ENCODE measurements around the gene MAN2B2.

Gene MAN2B2

DNA sequence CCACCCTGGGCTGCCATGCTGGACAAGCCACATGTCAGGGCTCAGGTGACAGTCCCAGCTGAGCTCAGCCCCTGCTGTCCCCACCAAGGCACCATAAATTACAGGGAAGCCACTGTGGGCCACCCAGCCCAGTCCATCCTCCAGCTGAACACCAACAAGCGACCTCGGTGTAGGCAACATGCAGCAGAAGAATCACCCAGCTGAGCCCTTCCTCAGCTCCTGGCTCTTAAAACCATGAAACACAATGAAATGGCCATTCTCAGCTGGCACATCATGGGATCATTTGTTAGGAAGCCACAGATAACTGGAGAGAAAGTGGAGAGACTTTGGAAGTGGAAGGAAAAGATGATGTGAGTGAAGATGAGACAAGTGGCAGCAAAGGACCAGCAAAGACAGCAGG, 23.3 kb upstream of the MAN2B2 start:
- no peaks in the 10 kb centered on the region for H3K9me3 ChIP-seq (ENCODE audit: control insufficient read depth, insufficient read depth, low read length)
- H3K4me1 ChIP-seq (ENCODE audit: insufficient read depth, low read length): no peaks in the 10 kb centered on the region

DNA sequence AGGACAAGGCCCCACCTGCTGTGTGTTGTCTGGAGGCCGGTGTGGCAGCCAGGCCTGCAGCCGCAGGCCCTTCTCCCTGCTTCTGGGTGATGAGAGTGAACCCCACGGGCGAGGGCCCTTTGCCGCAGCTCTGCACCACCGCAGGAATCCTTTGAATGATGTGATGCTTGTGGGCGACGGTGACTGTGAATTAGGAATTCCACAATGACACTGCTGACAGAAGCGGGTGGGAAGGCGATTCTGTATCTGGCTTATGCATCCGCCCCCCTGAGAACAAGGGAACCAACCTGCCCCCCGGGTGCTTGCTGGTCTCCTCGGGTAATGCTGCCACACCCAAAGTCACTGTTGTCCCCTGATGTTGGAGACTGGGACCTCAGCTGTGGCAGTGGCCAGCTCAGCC, 19.5 kb upstream of the MAN2B2 start:
- Histone ChIP-seq H3K4me1 (ENCODE audit: insufficient read depth, low read length) (no peaks in the 10 kb centered on the region), H3K9me3 (ENCODE audit: control insufficient read depth, insufficient read depth, low read length) (no peaks in the 10 kb centered on the region), H3K9ac (ENCODE audit: low read depth, low read length) (no peak overlapping the region), H3K36me3 (ENCODE audit: insufficient read depth, low read length) (no peaks in the 10 kb centered on the region)

More for the DNA sequence above, 23.3 kb upstream of the MAN2B2 start:
- Histone ChIP-seq H3K36me3 (ENCODE audit: insufficient read depth, low read length) (no peaks in the 10 kb centered on the region), H3K9ac (ENCODE audit: low read depth, low read length) (no peak overlapping the region)

- Histone ChIP-seq H3K36me3 (ENCODE audit: insufficient read depth, low read length) (no peaks in the 10 kb centered on the region), H3K9me3 (ENCODE audit: control insufficient read depth, insufficient read depth, low read length) (no peaks in the 10 kb centered on the region), H3K4me1 (ENCODE audit: insufficient read depth, low read length) (0 out of 2 replicates have a peak, but pooled peaks cover under 1% of the 10 kb centered on the region), H3K9ac (ENCODE audit: low read depth, low read length) (no peak overlapping the region)
Observed at GRCh38 chr4:6556263-6556662, 18.7 kb upstream of the MAN2B2 start.

DNA sequence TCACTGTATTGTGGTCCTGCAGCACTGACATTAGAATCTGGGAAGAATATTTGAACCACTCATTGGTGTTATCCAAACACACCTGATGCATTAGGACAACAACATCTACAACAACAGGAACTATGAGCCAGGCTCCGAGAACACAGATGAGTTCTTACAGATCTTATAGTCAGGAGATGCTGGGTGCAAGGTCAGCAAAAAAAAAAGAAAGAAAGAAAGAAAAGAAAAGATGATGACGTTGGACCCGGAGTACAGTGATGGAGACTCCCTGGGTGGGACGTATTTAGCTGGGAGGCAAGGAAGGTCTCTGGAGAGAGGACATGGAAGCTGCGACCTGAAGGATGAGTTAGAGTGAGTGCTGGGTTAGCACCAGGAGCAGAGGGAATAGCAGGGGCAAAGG, 17.8 kb upstream of the MAN2B2 start:
- no peaks in the 10 kb centered on the region for H3K36me3 ChIP-seq (ENCODE audit: insufficient read depth, low read length)
- H3K4me1 ChIP-seq (ENCODE audit: insufficient read depth, low read length): peaks cover 7% of the 10 kb centered on the region; the same call in 1 of the 2 replicates
- H3K9ac ChIP-seq (ENCODE audit: low read depth, low read length): no peak overlapping the region
- H3K9me3 ChIP-seq (ENCODE audit: control insufficient read depth, insufficient read depth, low read length): no peaks in the 10 kb centered on the region

DNA sequence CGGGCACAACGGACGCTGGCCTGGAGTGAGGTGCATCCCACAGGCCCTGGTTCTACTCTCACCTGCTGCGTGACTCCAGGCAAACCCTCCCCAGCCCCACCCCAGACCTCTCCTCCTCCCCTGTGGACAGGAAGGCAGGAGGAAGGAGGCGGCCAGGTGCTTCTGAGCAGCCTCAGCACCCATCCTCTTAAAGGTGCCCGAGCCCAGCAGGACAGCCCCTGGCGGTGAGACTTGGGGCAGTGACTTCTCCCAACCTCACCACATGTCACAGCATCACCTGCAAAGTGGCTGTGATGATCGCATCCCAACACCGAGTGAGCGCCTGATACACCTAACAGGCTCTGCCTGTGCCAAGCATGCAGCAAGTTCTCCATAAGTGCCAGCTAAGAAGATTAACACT, 17.1 kb upstream of the MAN2B2 start:
- peaks cover 7% of the 10 kb centered on the region; the same call in 1 of the 2 replicates for H3K4me1 ChIP-seq (ENCODE audit: insufficient read depth, low read length)
- no peak overlapping the region for H3K9ac ChIP-seq (ENCODE audit: low read depth, low read length)
- no peaks in the 10 kb centered on the region for H3K36me3 ChIP-seq (ENCODE audit: insufficient read depth, low read length)
- H3K9me3 ChIP-seq (ENCODE audit: control insufficient read depth, insufficient read depth, low read length): no peaks in the 10 kb centered on the region

- Histone ChIP-seq H3K4me1 (ENCODE audit: insufficient read depth, low read length) (peaks cover 7% of the 10 kb centered on the region; the same call in 1 of the 2 replicates), H3K9ac (ENCODE audit: low read depth, low read length) (no peak overlapping the region), H3K36me3 (ENCODE audit: insufficient read depth, low read length) (no peaks in the 10 kb centered on the region), H3K9me3 (ENCODE audit: control insufficient read depth, insufficient read depth, low read length) (no peaks in the 10 kb centered on the region)
Observed at GRCh38 chr4:6560416-6561172, 14.4 kb upstream of the MAN2B2 start.

DNA sequence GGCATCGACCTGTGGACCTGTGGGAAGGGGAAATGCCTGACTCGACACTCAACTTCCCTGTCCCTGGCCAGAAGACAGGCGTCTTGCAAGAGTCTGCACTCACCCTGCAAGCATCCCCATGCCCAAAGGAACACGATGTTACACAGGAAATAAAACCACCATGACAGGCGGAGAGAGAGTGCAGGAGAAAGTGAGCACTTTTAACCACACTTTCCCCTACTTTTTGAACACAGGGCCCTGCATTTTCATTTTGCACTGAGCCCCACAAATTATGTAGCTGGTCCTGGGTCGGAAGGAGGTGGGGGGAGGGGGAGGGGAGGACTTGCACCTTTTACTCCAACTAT, 13.8 kb upstream of the MAN2B2 start:
- no peaks in the 10 kb centered on the region for H3K36me3 ChIP-seq (ENCODE audit: insufficient read depth, low read length)
- H3K4me1 ChIP-seq (ENCODE audit: insufficient read depth, low read length): peaks cover 7% of the 10 kb centered on the region; the same call in 1 of the 2 replicates
- no peak overlapping the region for H3K9ac ChIP-seq (ENCODE audit: low read depth, low read length)
- H3K9me3 ChIP-seq (ENCODE audit: control insufficient read depth, insufficient read depth, low read length): no peaks in the 10 kb centered on the region

DNA sequence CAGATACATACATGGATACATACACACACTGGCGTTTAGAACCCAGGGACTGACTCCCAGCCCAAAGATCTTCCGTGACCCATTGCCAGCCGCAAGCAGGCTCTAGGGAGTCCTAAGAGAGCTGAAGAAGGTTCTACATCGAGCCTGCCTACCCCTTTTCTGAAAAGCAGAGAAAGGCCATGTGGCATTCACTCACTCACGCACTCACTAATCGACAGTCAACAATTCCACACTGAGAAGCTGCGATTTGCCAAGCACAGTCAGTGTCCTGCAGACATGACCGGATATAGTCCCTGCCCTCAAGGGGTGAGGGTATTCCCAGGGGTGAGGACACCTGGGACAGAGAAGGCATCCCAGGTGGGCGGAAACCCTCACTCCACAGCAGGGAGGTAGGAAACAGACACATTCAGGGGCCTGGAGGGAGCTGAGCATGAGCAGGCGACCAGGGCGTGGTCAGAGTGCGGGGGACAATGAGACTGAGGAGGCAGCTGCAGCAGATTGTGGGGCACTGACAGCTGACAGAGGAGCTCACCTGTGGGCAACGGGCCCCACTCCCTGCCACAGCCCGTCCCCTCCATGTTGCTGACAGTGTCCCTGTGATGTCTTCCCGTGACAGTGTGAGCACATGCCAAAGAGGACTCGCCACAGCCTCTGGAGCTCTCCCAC, 13.2 kb upstream of the MAN2B2 start:
- Histone ChIP-seq H3K9ac (ENCODE audit: low read depth, low read length) (no peak overlapping the region), H3K9me3 (ENCODE audit: control insufficient read depth, insufficient read depth, low read length) (no peaks in the 10 kb centered on the region), H3K36me3 (ENCODE audit: insufficient read depth, low read length) (no peaks in the 10 kb centered on the region), H3K4me1 (ENCODE audit: insufficient read depth, low read length) (peaks cover 7% of the 10 kb centered on the region; the same call in 1 of the 2 replicates)

- Histone ChIP-seq H3K9me3 (ENCODE audit: control insufficient read depth, insufficient read depth, low read length) (no peaks in the 10 kb centered on the region), H3K36me3 (ENCODE audit: insufficient read depth, low read length) (no peaks in the 10 kb centered on the region), H3K9ac (ENCODE audit: low read depth, low read length) (peak overlapping the region; percentile 44; the same call in 1 of the 2 replicates), H3K4me1 (ENCODE audit: insufficient read depth, low read length) (peaks cover 7% of the 10 kb centered on the region; the same call in 1 of the 2 replicates)
Observed at GRCh38 chr4:6562931-6563901, 11.8 kb upstream of the MAN2B2 start.

GRCh38 chr4:6563935-6564645, 10.9 kb upstream of the MAN2B2 start:
- H3K36me3 ChIP-seq (ENCODE audit: insufficient read depth, low read length): no peaks in the 10 kb centered on the region
- H3K9ac ChIP-seq (ENCODE audit: low read depth, low read length): peak overlapping the region; percentile 23; the same call in 1 of the 2 replicates
- peaks cover 12% of the 10 kb centered on the region; the same call in 1 of the 2 replicates for H3K4me1 ChIP-seq (ENCODE audit: insufficient read depth, low read length)
- no peaks in the 10 kb centered on the region for H3K9me3 ChIP-seq (ENCODE audit: control insufficient read depth, insufficient read depth, low read length)

DNA sequence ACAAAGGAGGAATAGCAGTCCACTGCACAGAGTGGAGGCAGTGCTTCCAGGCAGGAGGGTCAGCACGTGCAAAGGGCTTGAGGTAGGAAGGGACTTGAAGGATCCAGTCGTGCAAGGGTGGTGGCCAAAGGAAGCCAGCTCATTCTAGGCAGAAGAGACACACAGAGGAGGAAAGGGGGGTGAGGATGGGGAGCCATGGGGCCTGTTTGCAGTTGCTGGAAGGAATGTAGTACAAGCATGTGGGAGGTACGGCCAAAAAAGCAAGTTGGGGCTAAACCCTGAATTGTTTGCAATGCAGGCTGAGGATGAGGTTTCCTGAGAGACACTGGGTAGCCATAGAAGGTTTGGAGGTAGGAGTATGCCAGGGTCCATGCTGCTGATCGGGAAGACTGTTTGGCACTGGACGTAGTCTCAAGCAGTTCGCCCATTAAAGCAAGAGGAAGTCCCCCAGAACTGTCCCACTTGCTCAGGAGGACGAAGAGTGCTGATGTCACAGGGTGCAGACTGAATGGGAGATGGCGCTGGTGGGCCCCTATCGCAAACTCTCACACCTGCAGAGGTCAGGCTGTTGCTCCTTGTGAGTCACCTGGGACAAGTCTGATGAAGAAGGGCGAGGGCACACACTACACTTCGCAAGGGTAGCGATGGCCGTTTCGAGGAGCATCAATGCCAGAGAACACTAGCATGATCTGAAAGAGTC, 9.1 kb upstream of the MAN2B2 start:
- Histone ChIP-seq H3K9me3 (ENCODE audit: control insufficient read depth, insufficient read depth, low read length) (no peaks in the 10 kb centered on the region), H3K4me1 (ENCODE audit: insufficient read depth, low read length) (peaks cover 13% of the 10 kb centered on the region; the same call in 1 of the 2 replicates), H3K36me3 (ENCODE audit: insufficient read depth, low read length) (no peaks in the 10 kb centered on the region), H3K9ac (ENCODE audit: low read depth, low read length) (no peak overlapping the region)

DNA sequence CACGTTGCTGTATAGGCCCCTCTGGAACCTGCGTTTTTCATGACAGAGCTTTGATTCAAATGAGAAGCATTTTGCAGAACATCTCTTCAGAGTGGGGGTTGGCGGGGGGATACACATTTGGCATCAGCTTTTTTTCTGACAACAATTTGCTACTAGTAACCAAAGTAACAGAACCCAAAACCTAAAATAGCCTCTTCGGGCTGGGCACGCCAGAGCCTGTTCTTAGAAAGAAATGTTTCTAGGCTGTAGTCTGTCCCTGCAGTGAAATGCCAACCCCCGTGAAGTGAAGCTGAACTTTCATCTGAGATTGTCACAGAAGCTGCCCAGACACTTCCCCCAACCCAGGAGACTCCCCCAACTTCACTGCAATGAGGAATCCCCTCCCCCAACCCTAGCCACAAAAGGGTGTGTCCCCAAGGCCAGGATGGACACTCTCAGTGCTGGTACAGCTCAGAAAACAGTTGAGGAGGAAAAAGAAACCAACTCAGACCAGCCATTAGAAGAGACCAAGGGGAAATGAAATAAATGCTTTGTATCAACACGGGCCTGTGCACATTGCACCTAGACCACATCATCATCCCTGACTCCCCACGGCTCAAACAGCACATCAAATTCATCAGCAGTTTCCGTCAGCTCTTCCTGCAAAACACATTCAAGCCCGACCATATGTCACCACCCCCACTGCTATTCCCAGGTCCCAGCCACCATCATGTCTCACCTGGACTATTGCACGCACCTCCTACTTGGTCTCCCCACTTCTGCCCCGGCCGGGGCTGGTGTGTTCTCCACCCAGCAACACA, 8.4 kb upstream of the MAN2B2 start:
- no peak overlapping the region for H3K9ac ChIP-seq (ENCODE audit: low read depth, low read length)
- no peaks in the 10 kb centered on the region for H3K36me3 ChIP-seq (ENCODE audit: insufficient read depth, low read length)
- H3K9me3 ChIP-seq (ENCODE audit: control insufficient read depth, insufficient read depth, low read length): no peaks in the 10 kb centered on the region
- peaks cover 10% of the 10 kb centered on the region; the same call in 1 of the 2 replicates for H3K4me1 ChIP-seq (ENCODE audit: insufficient read depth, low read length)

GRCh38 chr4:6567218-6567617, 7.8 kb upstream of the MAN2B2 start:
- no peak overlapping the region for H3K9ac ChIP-seq (ENCODE audit: low read depth, low read length)
- peaks cover 6% of the 10 kb centered on the region; the same call in 1 of the 2 replicates for H3K4me1 ChIP-seq (ENCODE audit: insufficient read depth, low read length)
- H3K36me3 ChIP-seq (ENCODE audit: insufficient read depth, low read length): no peaks in the 10 kb centered on the region
- no peaks in the 10 kb centered on the region for H3K9me3 ChIP-seq (ENCODE audit: control insufficient read depth, insufficient read depth, low read length)

Measured in ES-I3 (cell line).